ENCODE results near the gene CD226.

The CD226 gene

GRCh38 chr18:69956057-69956456 is 8.4 kb upstream of the CD226 start:
- no peak for DNase-seq

DNA sequence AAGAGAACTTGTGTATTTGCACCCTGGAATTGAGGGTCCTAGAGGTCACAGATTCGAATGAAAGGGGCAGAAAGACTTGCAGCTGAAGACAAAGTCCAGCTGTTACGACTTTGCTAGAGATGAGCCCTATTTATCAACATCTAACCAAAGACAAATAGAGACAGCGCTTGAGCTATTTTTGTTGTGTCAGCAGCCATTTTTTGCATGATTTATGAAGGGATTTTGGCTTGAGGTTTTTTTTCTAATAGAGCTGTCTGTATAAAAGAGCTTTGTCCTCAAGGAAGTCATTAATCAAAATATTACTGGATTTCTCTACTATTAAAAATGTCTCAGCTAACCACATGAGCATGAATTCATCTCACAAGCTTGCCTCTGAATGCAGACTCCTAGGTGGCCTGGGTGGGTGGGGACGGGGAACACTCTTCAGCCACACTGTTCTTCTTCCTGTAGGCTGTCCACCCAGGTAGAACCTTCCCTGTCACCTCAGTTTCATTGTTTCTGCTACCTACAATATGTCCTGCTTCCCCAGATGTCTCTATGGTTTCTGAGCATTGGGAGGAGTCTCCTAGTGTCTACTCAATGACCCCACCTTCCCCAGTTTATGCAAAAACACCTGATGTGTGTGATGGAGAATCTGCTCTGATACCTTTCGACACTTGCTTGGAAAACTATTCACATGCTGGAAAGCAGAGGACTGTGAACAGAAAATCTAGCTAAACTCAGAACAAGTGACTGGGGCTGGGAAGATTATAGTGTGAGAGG is 7.2 kb upstream of the CD226 start:
- DNase-seq: no peak

- no peak for DNase-seq
Measured at GRCh38 chr18:69953191-69953590, 5.5 kb upstream of the CD226 start.

DNA sequence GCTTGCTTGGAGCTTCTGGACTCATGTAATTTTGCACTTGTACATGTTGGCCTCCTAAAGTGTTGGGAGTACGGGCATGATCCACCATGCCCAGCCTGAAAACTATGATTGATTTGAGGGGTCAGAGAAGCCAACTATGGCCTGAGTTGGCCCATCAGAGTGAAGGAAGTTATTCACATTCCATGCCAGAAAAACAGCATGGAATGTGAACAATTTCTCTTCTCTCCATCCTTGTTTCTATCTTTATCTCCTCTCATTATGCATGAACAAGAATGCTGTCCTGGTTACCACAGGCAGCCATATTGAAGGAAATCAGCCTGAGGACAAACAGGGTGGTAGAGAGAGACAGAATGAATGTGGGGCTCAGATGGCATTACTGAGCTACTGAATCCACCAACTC is 3.5 kb upstream of the CD226 start:
- DNase-seq: no peak

DNA sequence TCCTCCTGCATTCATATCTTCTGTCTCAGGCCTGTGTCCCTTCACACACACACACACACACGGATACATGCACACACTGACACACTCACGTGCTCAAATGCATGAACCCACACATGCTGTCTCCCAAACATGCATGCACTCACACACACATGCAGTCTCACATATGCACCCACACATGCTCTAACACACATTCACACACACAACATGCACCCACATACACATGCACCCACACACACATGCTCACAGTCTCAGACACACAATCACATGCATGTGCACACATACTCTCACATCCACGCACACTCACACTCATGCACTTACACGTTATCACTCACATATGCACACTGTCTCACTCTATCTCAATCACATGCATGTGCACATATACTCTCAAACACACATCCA is 1.9 kb upstream of the CD226 start:
- DNase-seq: no peak

- peak; percentile 54 for DNase-seq
Measured at GRCh38 chr18:69948919-69949537, 1.4 kb upstream of the CD226 start.

DNA sequence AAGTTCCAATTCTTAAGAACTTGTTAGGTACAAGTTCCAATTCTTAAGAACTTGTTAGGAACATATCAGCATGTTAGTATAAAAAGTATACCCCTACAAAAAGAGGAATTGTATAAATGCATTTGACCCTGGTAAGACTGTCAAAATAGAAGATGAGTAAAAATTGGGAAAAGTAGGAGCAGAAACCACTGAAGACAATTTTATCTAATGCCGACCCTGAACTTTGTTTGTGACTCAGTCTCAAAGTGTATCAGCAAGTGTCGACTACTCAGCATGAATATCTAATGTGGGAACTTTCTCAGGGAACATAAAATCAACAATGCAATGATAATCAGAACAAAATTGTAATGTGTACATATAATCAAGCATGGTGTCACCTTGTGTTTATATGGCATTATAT is 583 bp upstream of the CD226 start:
- no peak for DNase-seq

- no peak for DNase-seq
Measured at GRCh38 chr18:69946608-69947155, 991 bp downstream of the CD226 start.

DNA sequence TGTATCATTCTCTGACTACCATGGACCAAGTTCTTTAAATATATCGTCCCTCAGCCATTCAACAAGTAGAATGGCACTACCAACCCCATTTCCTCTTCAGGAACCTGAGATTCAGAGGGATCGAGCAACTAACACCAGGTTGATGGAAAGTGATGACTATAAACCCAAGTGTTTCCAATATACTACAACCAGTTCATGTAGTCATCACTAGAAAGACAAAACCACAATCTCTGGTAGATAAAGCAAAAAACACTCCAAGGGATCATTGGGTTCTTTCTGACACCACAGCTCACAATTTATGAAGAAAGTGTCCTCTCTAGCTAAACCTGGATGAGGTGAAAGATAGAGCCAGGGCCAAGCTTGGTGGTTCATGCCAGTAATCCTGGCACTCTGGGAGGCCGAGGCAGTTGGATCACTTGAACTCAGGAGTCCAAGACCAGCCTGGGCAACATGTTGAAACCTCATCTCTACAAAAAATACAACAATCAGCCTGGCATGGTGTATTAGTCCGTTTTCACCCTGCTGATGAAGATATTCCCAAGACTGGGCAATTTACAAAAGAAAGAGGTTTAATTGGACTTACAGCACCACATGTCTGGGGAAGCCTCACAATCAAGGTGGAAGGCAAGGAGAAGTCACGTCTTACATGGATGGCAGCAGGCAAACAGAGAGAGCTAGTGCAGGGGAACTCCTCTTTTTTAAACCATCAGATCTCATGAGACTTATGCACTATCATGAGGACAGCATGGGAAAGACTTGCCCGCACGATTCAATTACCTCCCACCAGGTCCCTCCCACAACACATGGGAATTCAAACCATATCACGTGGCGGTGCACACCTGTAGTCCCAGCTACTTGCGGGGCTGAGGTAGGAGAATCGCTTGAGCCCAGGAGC is 2.2 kb downstream of the CD226 start:
- DNase-seq: no peak

DNA sequence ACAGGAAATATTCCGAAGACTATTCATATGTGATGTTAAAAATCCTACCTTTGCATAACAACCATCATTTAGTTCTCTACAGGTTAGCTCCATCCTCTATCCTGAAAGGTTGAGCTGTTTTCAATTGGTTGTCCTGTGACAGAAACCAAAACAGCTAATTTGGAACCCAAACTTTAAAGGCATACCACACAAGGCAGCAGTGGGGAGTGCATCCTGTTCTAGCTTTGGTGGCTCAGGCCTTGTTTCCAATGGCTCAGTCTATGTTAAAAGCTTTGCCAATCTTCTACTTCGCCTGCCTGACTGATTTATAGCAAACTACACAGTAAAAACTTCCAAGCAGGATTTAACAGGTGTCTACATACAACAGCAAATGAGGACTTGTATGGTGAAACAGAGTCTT is 3.2 kb downstream of the CD226 start:
- DNase-seq: no peak

- no peak for DNase-seq
Measured at GRCh38 chr18:69943021-69943420, 4.7 kb downstream of the CD226 start.

- DNase-seq: no peak
Measured at GRCh38 chr18:69941183-69941582, 6.5 kb downstream of the CD226 start.

DNA sequence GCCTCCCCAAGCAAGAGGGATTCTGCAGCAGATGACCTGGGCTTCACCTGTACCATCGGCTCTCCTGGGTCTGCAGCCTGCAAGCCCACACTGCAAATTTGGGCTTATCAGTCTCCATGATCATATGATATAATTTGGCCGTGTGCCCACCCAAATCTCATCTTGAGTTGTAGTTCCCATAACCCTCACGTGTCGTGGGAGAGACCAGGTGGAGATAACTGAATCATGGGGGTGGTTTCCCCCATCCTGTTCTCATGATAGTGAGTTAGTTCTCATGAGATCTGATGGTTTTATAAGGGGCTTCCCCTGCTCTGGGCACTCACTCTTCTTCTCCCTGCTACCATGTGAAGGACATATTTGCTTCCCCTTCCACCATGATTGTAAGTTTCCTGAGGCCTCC is 7.9 kb downstream of the CD226 start:
- DNase-seq: peak; percentile 27

GRCh38 chr18:69936191-69936558 is 11.5 kb downstream of the CD226 start:
- DNase-seq: no peak

GRCh38 chr18:69935319-69936190 is 12.1 kb downstream of the CD226 start:
- peak; percentile 75 for DNase-seq

GRCh38 chr18:69934601-69935265 is 12.9 kb downstream of the CD226 start:
- no peak for DNase-seq

- DNase-seq: no peak
Measured at GRCh38 chr18:69929041-69929774, 18.5 kb downstream of the CD226 start.

GRCh38 chr18:69916412-69916811 is 31.3 kb downstream of the CD226 start:
- no peak for DNase-seq

- no peak for DNase-seq
Measured at GRCh38 chr18:69908838-69909237, 38.8 kb downstream of the CD226 start.

DNA sequence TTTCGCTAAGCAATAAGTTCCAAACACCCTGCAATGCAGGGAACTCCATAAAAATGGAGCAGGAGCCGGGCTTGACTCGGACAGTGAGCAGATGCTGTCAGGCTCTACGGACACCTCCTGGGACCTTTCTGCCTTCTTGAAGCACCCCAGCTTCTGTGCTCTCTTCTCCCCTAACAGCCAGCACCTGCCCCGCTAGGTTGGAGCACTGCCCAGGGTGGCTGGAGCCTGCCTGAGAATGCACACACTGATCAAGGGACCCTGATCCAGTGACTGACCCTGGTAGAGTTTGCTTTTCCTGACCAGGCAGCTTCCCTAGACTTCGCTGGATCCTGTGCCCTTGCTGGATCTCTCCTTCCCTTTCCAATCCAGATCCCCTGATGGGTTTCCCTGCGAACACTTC is 40.9 kb downstream of the CD226 start:
- no peak for DNase-seq

DNA sequence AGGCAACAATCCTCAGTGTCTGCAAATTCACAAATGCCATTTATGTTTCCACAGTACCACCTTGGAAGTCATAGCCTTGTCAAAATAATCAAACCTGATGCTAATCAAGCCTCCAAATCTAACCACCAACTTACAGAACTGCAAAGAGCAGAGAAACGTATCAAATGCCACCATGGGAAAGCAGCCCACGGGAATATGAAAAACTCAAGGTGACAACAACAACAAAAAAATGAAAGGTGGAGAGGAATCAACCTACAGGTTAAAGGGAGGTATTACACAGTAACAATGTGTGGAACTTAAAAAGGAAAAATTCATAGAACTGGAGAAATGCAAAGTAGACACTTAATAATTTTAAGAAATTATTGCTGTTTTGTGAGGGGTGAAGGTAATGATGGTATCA is 46.7 kb downstream of the CD226 start:
- DNase-seq: no peak

Data from stimulated activated CD4-positive, alpha-beta T cell treated with anti-CD3 and anti-CD28 coated beads, Interleukin-4, amount 100 ng/mL, for 1 hour (primary cell).